NCI-H446 (cell line): ENCODE data around the gene MAN2C1.

Experiments
- DNase-seq, 2 experiments: peaks; one replicate each; lab custom pipeline; 2025; lab: John Stamatoyannopoulos, UW

The MAN2C1 gene

GRCh38 chr15:75309711-75310110 lies 58.7 kb downstream of the MAN2C1 start:
- no peak for DNase-seq

GRCh38 chr15:75307778-75308390 lies 60.5 kb downstream of the MAN2C1 start:
- DNase-seq, result peak in 1 of 2 experiments; percentile 33

- DNase-seq, result no peak
Observed at GRCh38 chr15:75306188-75306587, 62.2 kb downstream of the MAN2C1 start.
